Bronchial epithelial cell (primary cell): ENCODE measurements around the gene SMIM10L2A. TPM values are rescaled to one million over a fixed set of nuclear protein-coding genes. Genes with fewer than 3 reads are reported as not detected.
A peak's percentile ranks its signal among the peaks of the same experiment; 100 is the strongest.

Experiments
- DNase-seq: peaks from one replicate; pipeline ENCODE4 v3.0.0-alpha.2; 2010; ENCODE audit warnings: low read depth
- FAIRE-seq: peaks from 2 replicates; lab custom pipeline; 2011; peaks lifted over from hg19 to GRCh38; lab: Jason Lieb, UNC
- H3K27me3 ChIP-seq: 2 replicates; pipeline ENCODE4 v1.5.1; 2011; ENCODE audit warnings: low read length; ENCODE audit not compliant: control insufficient read depth, insufficient read depth
- H3K36me3 ChIP-seq: 2 replicates; pipeline ENCODE4 v1.5.1; 2011; ENCODE audit warnings: low read length; ENCODE audit not compliant: control insufficient read depth, insufficient read depth
- H3K4me3 ChIP-seq: 2 replicates; pipeline ENCODE4 v1.5.1; 2011; ENCODE audit warnings: mild to moderate bottlenecking, low read depth, low read length, control low read depth
- total RNA-seq: library from RNA; depleted of rRNA; stranded (reverse); fragments of >200 nt; gene quantifications from 2 replicates; pipeline ENCODE4 v1.2.1, GENCODE V29; 2014
- TF ChIP-seq, protein P1 (sequence below): IDR thresholded peaks from 2 replicates; pipeline ENCODE4 v1.5.1; 2011; ENCODE audit warnings: mild to moderate bottlenecking, moderate library complexity, low read length, control low read depth, inconsistent platforms; ENCODE audit not compliant: insufficient read depth, severe bottlenecking

Gene SMIM10L2A
- total RNA-seq, 1 donor from 2014 or later: 2.1 TPM

DNA sequence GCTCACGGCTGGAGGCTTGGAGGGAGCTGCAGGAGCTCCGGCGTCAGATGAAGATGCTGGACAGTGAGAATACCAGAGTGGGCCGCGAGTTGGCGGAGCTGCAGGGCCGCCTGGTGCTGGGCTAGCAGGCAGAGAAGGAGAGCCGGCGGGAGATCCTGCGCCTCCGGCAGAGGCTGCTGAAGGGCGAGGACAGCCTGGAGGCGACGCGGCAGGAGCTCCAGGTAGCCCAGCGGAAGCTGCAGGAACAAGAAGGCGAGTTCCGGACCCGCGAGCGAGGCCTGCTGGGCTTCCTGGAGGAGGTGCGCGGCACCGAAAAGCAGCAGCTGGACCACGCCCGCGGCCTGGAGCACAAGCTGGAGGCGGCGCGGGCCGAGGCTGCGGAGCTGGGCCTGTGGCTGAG lies 14.7 kb downstream of the SMIM10L2A start:
- TF ChIP-seq, protein P1, sequence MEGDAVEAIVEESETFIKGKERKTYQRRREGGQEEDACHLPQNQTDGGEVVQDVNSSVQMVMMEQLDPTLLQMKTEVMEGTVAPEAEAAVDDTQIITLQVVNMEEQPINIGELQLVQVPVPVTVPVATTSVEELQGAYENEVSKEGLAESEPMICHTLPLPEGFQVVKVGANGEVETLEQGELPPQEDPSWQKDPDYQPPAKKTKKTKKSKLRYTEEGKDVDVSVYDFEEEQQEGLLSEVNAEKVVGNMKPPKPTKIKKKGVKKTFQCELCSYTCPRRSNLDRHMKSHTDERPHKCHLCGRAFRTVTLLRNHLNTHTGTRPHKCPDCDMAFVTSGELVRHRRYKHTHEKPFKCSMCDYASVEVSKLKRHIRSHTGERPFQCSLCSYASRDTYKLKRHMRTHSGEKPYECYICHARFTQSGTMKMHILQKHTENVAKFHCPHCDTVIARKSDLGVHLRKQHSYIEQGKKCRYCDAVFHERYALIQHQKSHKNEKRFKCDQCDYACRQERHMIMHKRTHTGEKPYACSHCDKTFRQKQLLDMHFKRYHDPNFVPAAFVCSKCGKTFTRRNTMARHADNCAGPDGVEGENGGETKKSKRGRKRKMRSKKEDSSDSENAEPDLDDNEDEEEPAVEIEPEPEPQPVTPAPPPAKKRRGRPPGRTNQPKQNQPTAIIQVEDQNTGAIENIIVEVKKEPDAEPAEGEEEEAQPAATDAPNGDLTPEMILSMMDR: no peak
- H3K36me3 ChIP-seq: no peaks in the 10 kb centered on the region
- FAIRE-seq (no peak), DNase-seq (no peak)
- no peak overlapping the region for H3K4me3 ChIP-seq
- no peaks in the 10 kb centered on the region for H3K27me3 ChIP-seq

DNA sequence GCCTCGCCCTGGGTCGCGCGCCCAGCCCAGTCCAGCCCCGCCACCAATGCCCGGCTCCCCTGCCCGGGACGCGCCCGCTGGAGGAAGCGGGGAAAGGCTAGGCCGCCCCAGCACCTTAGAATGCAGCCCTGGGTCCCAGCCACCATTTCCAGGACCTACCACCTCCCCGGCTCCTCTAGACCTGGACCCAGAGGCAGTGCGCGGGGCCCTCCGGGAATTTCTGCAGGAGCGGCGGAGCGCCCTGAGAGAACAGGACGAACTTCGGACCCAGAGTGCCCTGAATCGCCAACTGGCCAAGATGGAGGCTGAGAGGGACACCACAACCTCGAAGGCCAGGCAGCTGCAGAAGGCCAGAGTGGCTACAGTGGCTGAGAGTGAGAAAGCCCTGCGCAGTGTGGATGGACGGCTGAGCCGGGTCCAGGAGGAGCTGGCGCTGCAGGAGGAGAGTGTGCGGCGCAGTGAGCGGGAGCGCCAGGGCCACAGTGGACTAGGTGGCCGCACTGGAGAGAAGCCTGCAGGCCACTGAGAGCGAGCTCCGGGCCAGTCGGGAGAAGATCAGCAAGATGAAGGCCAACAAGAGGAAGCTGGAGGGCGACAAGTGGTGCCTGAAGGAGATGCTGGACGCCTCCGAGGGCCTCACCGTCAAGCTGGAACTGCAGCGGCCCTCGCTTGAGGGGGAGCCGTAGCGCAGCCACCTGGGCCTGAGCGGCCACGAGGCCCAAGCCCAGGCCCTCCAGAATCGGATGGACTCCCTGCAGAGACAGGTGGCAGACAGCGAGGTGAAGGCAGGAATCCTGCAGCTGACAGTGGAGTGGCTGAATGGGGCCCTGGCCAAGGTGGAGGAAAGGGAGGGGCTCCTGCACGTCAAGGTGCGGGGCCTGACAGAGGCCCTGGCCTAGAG lies 15.5 kb downstream of the SMIM10L2A start:
- TF ChIP-seq, protein P1: no peak
- no peaks in the 10 kb centered on the region for H3K27me3 ChIP-seq
- no peak for DNase-seq
- no peak overlapping the region for H3K4me3 ChIP-seq
- no peak for FAIRE-seq
- H3K36me3 ChIP-seq: no peaks in the 10 kb centered on the region

DNA sequence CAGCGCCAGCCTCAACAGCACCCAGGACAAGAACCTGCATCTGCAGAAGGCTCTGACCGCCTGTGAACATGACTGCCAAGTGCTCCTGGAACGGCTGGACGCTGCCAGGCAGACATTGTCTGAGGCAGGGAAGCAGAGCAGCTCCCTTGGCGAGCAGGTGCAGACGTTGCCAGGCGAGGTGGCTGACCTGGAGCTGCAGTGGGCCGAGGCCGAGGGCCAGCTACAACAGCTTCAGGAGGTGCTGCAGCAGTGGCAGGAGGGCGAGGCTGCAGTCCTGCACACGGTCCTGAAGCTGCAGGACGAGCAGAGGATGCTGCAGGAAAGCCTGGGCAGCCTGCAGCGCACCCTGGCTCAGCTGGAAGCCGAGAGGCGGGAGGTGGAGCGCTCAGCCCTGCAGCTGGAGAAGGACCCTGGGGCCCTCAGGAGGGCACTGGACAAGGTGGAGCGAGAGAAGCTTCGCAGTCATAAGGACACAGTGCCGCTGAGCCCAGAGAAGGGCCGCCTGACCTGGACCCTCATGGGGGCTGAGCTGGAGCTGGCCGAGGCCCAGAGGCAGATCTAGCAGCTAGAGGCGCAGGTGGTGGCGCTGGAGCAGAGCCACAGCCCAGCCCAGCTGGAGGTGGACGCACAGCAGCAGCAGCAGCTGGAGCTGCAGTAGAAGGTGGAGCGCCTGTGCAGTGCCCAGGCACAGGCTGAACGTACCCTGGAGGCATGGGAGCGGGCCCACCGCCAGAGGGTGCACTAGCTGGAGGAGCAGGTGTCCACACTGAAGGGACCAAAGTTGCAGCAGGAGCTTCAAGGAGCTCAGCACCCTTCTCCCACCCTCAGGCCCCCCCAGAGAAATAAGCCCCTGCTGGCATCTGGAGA lies 16.4 kb downstream of the SMIM10L2A start:
- no peak overlapping the region for H3K4me3 ChIP-seq
- TF ChIP-seq, protein P1: no peak
- H3K27me3 ChIP-seq: no peaks in the 10 kb centered on the region
- FAIRE-seq (no peak), DNase-seq (no peak)
- H3K36me3 ChIP-seq: no peaks in the 10 kb centered on the region

DNA sequence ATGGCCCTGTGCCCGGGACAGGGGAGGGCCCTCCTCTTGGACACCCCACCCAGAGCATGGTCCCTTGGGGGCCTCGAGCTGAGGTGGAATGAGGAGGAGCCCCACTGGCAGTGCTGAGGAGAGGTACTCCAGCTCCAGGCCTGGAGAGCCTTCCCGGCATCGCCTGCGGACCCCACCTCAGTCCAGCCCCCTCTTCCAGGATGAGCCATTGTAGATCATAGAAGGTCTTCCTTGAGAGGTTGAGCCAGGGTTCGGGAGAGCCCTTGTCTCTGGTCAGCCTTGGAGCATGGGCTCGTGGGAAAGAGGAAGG lies 16.9 kb downstream of the SMIM10L2A start:
- Histone ChIP-seq H3K36me3 (no peaks in the 10 kb centered on the region), H3K4me3 (no peak overlapping the region), H3K27me3 (no peaks in the 10 kb centered on the region)
- no peak for DNase-seq
- TF ChIP-seq, protein P1: no peak
- no peak for FAIRE-seq

DNA sequence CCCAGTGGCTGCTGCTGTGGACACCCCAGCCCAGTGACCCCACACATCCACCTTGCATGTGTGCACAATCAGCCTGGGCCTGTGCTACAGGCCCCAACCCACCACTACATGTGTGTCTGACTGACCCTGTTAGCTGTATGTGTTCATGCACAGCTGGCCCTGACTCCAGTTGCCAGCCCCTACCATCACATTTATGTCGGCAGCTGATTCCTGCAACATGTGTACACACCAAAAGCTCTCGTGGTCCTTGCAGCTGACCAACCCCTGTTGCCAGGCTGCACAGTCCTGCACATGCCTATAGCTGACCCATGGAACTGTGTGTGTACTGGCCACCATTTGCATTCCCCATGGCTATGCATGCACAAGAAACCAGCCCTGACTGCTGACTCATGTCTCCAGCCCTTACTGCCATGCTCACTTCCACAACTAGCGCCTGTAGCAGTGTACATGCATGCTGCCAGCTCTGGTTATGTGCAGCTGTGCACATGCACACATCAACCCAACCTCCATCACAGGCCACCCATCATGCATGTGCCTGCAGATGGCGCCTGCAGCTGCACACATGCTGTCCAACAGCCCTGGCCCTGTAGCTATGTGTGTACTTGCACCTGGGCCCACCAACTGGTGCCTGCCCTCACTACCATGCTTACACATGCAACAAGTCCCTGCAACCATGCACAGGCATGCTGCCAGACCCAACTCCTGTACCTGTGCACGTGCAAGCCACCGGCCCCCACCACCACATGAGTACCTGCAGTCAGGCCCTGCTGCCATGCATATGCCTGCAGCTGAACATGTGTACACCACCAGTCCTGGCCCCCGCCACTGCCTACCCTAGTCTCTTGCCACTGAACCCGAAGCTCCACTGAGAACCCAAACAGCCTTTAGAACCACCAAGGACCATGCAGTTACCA lies 28.1 kb downstream of the SMIM10L2A start:
- Histone ChIP-seq H3K4me3 (no peak overlapping the region), H3K36me3 (no peaks in the 10 kb centered on the region), H3K27me3 (no peaks in the 10 kb centered on the region)
- FAIRE-seq (peak; percentile 58), DNase-seq (no peak)
- TF ChIP-seq, protein P1: no peak
